HK-2 (cell line): ENCODE data around the gene RNF138.
"Not testable (repeated sequence)": the region's sequence is repeated elsewhere in the genome, so short reads cannot be mapped to it uniquely, and the experiment has no call there.

Experiments used
- DNase-seq: peaks from one replicate; pipeline ENCODE4 v3.0.0-alpha.2; 2018; ENCODE audit not compliant: unreplicated experiment

RNF138 gene

DNA sequence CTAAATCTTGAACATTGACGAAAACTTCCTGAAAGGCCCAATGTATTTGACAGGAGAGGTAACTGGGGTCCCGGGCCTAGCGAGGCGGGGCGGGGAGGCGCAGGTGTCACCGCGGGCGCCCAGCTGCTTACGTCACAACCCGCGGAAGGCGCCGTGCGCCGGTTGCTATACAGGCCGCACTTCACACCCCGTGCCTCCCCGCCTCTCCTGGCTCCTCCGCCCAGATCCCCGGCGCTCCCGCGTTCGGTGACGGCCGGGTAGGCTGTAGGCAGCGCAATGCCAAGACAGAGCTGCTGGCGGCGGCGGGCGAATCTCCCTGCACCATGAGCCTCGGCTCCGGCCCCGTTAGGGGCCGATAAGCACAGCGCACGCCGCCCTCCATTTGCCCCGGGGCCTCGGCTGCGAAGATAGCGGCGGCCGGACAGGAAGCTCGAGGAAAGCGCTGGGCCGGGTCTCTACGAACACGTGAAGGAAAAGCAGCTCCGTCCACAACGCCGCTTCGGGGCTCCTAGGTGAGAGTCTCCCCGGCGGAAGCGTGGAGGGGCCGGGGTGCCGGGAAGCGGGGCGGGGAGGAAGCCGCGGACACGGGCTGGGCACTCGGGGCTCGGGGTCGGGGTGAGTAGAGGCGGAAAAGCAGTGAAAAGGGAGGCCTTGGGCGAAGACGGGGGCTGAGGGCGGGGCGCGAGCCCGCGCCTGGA, at the start of gene RNF138:
Gene RNF138 (plus strand): TSS at position 151 of the 698 bp plus-strand sequence. CDS start 903 bp downstream, outside the sequence.
- peak; percentile 74 for DNase-seq

DNA sequence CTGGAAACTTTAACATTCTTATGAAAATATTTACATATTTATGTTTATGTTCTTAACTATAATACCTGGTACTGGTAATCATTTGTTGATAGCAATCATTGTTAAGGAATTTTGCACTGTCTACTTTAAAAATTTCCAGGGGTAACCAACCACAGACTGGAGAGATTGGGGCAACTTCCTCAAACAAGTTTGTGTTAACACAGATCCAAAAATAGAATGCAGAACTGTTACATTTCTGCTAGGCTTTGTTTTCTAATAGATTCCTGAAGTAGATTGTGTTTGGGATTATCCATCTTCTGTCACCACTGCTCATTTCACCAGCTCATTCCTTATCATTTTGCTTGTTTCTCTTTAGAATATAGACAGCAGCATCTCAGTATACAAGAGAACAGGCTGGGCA, 49.3 kb upstream of the RNF138 start:
- no peak for DNase-seq

- DNase-seq: no peak
These were observed 43.1 kb upstream of the RNF138 start for GRCh38 chr18:32048507-32049091.

DNA sequence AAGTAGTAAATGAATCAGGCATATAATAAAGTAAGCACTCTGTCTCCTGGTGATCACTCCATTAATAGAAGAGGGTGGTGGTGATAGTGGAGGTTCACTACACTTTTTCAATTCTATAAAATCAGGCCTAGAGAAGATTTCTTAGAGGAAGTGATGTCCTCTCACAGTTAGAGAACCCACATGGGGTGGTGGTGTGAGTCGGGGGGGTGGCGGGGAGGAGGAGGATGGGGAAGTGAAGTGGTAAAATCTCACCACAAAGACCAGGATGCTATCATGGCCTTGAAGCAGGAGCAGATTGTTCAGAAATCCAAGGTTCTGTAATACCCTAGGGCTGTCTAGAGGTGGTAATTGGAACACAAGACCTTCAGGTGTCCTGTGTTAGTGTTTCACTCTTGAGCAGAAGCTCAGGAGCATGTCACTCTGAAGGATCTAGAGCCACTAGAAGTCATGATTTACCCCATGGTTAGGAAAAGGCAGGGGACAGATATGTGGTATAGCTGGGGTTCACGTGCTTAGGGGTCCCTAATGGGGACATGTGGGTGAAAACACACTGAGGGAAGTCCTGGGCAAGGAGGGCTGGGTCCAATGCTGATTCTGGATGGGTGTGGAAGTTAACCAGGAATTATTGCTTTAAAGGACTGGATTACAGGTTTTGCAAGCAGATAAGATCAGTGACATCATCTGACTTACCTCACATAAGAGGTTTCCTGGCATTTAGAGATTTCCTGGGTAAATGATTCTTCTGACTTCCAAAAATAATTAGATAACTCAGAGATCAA, 42.1 kb upstream of the RNF138 start:
- DNase-seq: no peak

DNA sequence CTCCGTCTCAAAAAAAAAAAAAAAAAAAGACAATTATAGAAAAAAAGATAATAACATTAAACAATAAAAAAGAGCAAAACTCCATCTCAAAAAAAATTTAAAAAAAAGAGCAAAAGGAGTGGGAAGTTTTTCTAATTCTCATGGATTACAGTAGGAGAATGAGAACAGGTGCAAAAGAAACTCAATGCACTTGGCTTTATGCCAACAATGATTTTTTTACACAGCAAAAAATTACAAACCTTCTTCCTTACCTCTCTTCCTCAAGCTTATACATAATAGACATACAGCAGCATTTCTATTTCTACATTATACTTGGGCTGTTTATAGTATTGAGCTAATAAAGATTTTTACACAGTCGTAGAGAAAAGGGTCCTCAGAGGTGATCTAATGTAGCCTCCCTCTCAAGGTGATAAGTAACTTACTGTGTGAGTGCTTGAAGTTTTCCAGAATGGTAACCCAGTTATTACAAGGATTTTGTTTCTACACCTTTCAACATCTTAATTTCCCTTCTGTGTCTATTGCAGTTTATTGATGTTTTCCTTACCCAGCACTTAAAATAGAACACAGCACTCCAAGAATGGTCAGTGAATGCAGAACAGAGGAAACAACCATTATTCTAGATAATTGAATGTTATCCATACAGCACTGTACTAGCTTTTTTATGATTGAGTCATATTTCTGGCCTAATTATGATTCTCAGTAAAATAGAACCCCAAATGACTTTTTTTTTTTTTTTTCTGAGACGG, 34.9 kb upstream of the RNF138 start:
- no peak for DNase-seq

- no peak for DNase-seq
These were observed 34.0 kb upstream of the RNF138 start for GRCh38 chr18:32057624-32058165.

- no peak for DNase-seq
These were observed 31.6 kb upstream of the RNF138 start for GRCh38 chr18:32060026-32060425.

DNA sequence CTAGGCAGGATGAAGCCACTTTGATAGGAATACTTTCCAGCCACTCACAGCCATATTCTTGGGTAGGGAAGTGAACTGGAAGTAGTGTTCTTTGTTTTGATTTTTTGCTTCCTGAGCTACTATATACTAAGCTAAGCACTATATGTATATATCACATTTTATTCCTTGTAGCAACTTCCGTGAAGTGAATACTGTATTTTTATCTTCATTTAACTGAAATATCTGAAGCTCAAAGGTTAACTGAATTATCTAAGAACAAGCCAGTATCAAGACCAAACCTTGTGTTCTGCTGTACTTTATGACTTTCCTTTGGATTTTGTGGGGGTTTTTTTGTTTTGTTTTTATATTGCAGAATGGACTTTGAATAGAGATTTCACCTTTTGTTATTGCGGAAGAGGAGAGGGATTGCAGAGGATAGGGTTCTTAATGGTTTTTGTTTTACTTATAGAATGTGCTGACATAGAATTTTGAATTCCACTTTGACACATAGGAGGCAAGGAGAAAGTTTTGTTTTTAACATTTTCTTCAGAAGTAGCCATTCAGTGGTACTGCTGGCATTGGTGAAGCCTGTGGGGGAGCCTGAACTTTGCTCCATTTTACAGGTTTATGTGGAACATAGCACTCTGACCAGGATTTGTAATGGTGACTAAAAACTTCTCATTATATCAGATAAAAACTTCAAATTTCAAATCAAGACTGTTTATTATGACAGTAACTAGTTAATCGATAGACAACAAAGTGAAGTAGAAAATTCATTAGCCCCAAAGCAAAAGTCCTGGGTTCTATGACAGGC, 24.1 kb upstream of the RNF138 start:
- DNase-seq: no peak

DNA sequence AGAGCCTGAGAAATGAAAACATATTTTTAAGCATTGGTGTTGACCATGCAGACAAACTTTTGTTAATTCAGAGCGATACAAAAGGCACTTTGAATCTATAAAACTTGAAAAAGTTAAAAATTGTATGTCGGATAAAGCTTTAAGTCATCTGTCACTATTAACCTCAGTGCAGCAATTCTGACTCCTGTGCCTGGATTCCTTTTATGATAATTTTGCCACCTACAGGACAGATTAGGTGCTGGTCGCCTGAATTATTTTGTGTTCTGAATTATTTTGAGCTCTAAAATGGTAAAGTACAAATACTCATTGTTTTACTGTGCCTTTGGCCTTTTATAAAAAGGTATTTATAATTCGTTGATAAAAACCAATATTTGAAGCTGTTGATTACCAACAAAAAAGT, 19.4 kb upstream of the RNF138 start:
- no peak for DNase-seq

DNA sequence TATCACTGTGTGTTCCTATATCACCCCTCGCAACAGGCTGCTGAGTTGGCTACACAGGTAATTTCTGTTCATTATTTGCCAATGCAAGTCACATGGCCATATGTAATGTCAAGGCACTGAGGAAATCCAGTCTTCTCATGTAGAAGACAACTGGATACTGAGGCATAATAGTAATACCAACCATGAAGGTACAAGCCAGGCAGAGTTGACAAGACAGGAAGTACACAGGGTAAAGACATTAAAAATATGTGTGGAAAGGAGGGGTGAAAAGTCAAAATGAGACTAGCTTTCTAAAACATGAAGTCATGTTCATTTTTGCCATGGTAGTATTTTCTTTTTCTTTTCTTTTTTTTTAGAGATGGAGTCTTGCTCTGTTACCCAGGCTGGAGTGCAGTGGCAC, 17.5 kb upstream of the RNF138 start:
- DNase-seq: no peak

DNA sequence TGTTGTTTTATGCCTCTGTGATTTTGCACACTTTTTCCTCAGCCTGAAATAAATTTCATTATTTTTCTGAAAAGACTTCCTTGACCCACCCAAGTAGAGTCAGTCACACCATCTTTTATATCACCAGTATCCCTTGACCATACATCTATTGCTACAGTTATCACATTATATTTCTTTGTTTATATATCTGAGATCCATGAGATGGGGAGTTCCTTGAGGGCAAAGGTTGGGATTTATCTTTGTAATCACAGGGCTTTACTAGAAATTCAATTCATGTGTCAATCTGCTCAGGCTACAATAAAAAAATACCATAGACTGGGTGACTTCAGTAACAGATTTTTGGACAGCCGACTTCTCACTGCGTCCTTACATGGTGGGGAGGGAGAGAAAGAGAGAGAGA, 12.8 kb upstream of the RNF138 start:
- no peak for DNase-seq

GRCh38 chr18:32081881-32082280, 9.8 kb upstream of the RNF138 start:
- DNase-seq: no peak

DNA sequence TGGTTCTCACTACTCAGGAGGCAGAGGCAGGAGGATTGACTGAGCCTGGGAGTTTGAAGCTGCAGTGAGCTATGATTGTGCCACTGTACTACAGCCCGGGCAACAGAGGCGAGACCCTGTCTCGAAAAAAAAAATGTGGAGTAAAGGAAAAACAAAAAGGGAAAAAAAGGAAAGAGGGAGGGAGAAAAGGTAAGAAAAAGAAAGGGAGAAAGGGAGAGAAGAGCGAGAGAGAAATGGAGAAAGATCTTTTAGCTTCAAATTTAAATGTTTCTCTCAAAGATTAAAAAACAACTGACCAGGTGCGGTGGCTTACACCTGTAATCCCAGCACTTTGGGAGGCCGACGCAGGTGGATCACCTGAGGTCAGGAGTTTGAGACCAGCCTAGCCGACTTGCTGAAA, 7.9 kb upstream of the RNF138 start:
- no peak for DNase-seq

DNA sequence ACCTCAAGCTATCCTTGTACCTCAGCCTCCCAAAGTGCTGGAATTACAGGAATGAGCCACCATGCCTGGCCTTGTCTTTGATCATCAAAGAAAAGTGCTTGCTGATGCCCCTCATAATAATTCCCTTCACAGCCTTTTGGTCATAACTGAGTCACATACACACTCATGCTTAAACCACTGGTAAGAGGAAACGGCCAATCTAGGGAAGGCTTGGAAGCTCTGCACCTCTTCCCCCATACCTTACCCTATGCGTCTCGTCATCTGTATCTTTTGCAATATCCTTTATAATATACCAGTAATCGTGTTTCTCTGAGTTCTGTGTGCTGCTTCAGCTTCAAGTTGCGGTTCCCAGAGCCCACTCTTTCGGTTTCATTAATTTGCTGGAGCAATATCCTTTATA, 4.8 kb upstream of the RNF138 start:
- no peak for DNase-seq

GRCh38 chr18:32090831-32091230, 843 bp upstream of the RNF138 start:
- DNase-seq: not testable (repeated sequence)

DNA sequence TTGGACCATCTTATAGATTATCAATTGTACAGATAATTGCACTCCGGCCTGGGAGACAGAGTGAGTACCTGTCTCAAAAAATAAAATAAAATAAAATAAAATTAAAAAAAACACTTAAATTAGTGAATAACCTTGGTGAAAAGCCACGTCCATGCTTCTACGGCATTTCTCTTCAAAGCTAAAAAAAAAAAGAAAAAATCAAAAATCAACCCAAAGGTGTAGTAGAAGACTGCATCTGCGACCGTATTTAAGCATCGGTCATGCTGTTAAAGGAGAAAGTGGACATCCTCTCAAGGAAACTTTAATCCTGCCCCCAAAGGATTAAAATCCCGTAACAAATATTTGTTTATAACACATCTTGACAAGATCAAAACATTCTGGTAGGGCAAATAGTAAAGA, 350 bp upstream of the RNF138 start:
- no peak for DNase-seq

DNA sequence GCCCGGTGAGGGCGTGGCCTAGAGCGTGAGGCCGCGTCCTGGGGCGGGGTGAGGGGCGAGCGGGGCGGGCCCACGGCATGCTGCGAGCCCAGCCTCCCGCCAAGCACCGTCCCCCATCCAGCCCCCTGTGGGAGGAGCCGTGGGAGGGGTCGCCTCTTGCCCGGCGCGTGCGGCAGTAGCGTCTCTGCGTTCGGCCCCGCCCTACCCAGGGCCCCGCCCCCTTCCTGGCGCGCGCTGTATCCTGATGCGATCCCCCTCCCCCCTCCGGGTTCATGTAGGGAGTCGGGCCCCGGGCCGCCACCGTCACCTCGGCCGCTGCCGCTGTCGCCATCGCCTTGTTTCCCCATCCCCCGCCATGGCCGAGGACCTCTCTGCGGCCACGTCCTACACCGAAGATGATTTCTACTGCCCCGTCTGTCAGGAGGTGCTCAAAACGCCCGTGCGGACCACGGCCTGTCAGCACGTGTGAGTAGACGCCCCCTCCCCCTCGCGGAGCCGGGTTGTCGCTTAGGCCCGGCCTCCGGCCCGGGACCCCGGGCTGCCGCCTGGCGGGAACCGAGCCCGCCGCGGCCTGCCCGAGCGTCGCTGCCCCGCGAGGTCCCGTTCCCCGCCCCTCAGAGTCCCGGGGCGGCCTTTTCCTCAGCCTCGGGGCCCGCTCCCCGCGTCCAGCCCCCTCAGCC, 888 bp downstream of the RNF138 start:
- peak; percentile 95 for DNase-seq

DNA sequence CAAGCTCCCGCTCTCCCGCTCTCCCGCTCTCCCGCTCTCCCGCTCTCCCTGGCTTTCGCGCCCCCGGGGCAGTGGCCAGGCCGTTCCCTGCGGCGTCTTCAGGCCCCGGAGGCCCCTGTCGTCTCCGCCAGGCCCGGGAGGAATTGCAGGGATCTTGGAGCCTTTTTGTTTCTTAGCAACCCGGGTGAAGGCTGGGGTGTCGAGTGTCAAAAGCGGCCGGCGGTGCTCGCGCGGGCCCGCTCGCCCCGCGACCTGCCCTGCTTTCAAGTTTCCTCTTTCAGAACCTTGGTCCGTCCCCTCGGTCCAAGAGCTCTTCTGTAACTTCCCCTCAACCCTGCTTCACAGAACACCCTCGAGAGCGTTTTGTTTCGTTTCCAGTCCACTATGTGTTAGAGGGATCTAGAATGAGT, 1.4 kb downstream of the RNF138 start:
- DNase-seq: peak; percentile 37

GRCh38 chr18:32093523-32093922, 1.8 kb downstream of the RNF138 start:
- DNase-seq: no peak

GRCh38 chr18:32095192-32095899, 3.7 kb downstream of the RNF138 start:
- DNase-seq: no peak
